Retinal pigment epithelial cell (primary cell): ENCODE results near the gene APOBEC3F.

Experiments
- DNase-seq: peaks from one replicate; pipeline ENCODE4 v3.0.0-alpha.2; 2010; ENCODE audit warnings: low read depth
- H3K4me3 ChIP-seq: 2 replicates; pipeline ENCODE4 v1.5.1; 2011; ENCODE audit warnings: mild to moderate bottlenecking, low read length, control low read depth, moderate library complexity
- CTCF ChIP-seq: conservative IDR thresholded peaks from 2 replicates; pipeline ENCODE4 v1.5.1; 2011; ENCODE audit warnings: low read depth, low read length, control low read depth, inconsistent platforms

Gene APOBEC3F

GRCh38 chr22:39101226-39101625 lies 60.6 kb downstream of the APOBEC3F start:
- TF ChIP-seq CTCF = no peak
- no peak for DNase-seq
- no peak overlapping the region for H3K4me3 ChIP-seq

GRCh38 chr22:39103431-39103830 lies 62.8 kb downstream of the APOBEC3F start:
- H3K4me3 ChIP-seq = no peak overlapping the region
- DNase-seq = no peak
- no peak for TF ChIP-seq CTCF
